Hepatocyte (in vitro differentiated cells): ENCODE measurements around the gene SPX. TPM values are rescaled to one million over a fixed set of nuclear protein-coding genes. Genes with fewer than 3 reads are reported as not detected.

Source experiments
- DNase-seq: peaks from one replicate; pipeline ENCODE4 v3.0.0-alpha.2; 2016; ENCODE audit warnings: low spot score
- H2AFZ ChIP-seq: fragments of 200-600 bp; sonication (generic); 2 replicates; pipeline ENCODE4 v1.6.0; 2016; ENCODE audit warnings: antibody characterized with exemption, mild to moderate bottlenecking
- H3K27ac ChIP-seq: fragments of 200-600 bp; sonication (generic); 2 replicates; pipeline ENCODE4 v1.5.1; 2016; ENCODE audit warnings: mild to moderate bottlenecking
- H3K27me3 ChIP-seq: fragments of 200-600 bp; sonication (generic); 2 replicates; pipeline ENCODE4 v1.6.1; 2016
- H3K36me3 ChIP-seq: fragments of 200-600 bp; sonication (generic); replicated peaks from 2 replicates; pipeline ENCODE4 v1.5.1; 2016; ENCODE audit warnings: low read depth; ENCODE audit not compliant: insufficient read depth
- H3K4me1 ChIP-seq: fragments of 200-600 bp; sonication (generic); 2 replicates; pipeline ENCODE4 v1.5.1; 2016; ENCODE audit warnings: mild to moderate bottlenecking, moderate library complexity; ENCODE audit not compliant: insufficient read depth
- H3K4me2 ChIP-seq: fragments of 200-600 bp; sonication (generic); 2 replicates; pipeline ENCODE4 v1.6.0; 2016
- H3K4me3 ChIP-seq: fragments of 200-600 bp; sonication (generic); 2 replicates; pipeline ENCODE4 v1.5.1; 2016; ENCODE audit warnings: mild to moderate bottlenecking
- H3K79me2 ChIP-seq: fragments of 200-600 bp; sonication (generic); 2 replicates; pipeline ENCODE4 v1.6.0; 2017; ENCODE audit warnings: mild to moderate bottlenecking
- H3K9me2 ChIP-seq: fragments of 200-600 bp; sonication (generic); replicated peaks from 2 replicates; pipeline ENCODE4 v1.6.0; 2017; ENCODE audit warnings: mild to moderate bottlenecking; ENCODE audit not compliant: insufficient read depth
- H3K9me3 ChIP-seq: fragments of 200-600 bp; sonication (generic); 2 replicates; pipeline ENCODE4 v1.5.1; 2016; ENCODE audit warnings: low read depth, mild to moderate bottlenecking
- H4K20me1 ChIP-seq: fragments of 200-600 bp; sonication (generic); 2 replicates; pipeline ENCODE4 v1.6.0; 2016; ENCODE audit warnings: mild to moderate bottlenecking; ENCODE audit not compliant: insufficient read depth, poor library complexity, severe bottlenecking
- CTCF ChIP-seq: fragments of 200-600 bp; sonication (generic); IDR thresholded peaks from 2 replicates; pipeline ENCODE4 v1.5.1; 2016; ENCODE audit warnings: antibody characterized with exemption, mild to moderate bottlenecking; ENCODE audit not compliant: poor library complexity
- EZH2 ChIP-seq: fragments of 200-600 bp; sonication (generic); IDR thresholded peaks from 2 replicates; pipeline ENCODE4 v1.6.1; 2016; ENCODE audit warnings: antibody characterized with exemption, mild to moderate bottlenecking, borderline replicate concordance
- EZH2phosphoT487 ChIP-seq: fragments of 200-600 bp; sonication (generic); IDR thresholded peaks from one replicate; pipeline ENCODE4 v1.6.1; 2018; ENCODE audit warnings: antibody characterized with exemption, mild to moderate bottlenecking, low read depth, moderate library complexity; ENCODE audit not compliant: unreplicated experiment, severe bottlenecking
- WGBS: methylation state at CpG from one replicate; pipeline ENCODE4 v1.1.6; 2016; ENCODE audit warnings: low lambda C conversion rate; ENCODE audit errors: missing lambda C conversion rate; 5-methylcytosine and 5-hydroxymethylcytosine counted together
- polyA plus RNA-seq: library from polyadenylated mRNA; unstranded; fragments of >200 nt; fragmentation: Nextera tagmentation; extraction: Ambion mirVana; gene quantifications from 2 replicates; pipeline ENCODE4 v1.2.1, GENCODE V29; 2016
- total RNA-seq: library from RNA; depleted of rRNA; stranded (reverse); fragments of >200 nt; gene quantifications from 2 replicates; pipeline ENCODE4 v1.2.3, GENCODE V29; 2014

Gene SPX
- total and polyA plus RNA-seq, 2 experiments from 2014 or later, result 0.39 to 0.63 TPM

DNA sequence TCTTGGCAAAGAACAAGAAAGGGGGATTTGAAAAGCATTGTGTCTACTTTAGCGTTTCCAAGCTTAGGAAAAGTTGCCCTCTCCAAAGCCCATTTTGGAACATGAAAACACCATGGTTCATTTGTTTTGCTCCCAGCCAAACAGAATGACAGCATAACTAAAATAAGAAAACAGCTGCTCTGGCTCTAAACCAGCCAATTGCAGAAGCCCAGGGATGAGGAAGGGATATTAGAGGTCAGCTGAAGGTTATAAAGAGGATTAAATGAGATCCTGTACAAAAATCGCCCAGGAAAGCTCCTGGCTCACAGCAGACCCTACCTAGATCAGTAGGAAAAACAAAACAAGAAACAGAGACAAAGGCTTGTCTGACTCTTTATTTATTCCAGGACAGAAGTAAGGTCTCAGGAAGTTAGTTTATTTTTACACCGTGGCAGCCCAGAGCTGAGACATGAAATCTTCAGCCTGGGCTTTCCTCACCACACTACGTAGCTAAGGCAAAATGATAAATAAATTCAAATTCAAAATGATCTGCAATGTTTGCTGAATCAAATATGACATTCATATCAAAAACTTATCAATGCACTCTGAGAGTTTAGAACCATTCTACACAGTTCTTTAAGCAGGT is 25.9 kb downstream of the SPX start:
- no peaks in the 10 kb centered on the region for H3K36me3 ChIP-seq
- no peaks in the 10 kb centered on the region for H3K9me3 ChIP-seq
- H3K4me1 ChIP-seq, result no peaks in the 10 kb centered on the region
- no peak overlapping the region for H3K4me2 ChIP-seq
- WGBS, result 53% methylated on average over 4 of the region's 4 CpGs
- H2AFZ ChIP-seq, result no peak overlapping the region
- no peak overlapping the region for H3K27ac ChIP-seq
- H3K9me2 ChIP-seq, result no peaks in the 10 kb centered on the region
- H3K79me2 ChIP-seq, result no peaks in the 10 kb centered on the region
- H3K4me3 ChIP-seq, result no peak overlapping the region
- no peaks in the 10 kb centered on the region for H3K27me3 ChIP-seq
- TF ChIP-seq EZH2 (no peak), CTCF (no peak), EZH2phosphoT487 (no peak)
- H4K20me1 ChIP-seq, result no peaks in the 10 kb centered on the region
- no peak for DNase-seq

DNA sequence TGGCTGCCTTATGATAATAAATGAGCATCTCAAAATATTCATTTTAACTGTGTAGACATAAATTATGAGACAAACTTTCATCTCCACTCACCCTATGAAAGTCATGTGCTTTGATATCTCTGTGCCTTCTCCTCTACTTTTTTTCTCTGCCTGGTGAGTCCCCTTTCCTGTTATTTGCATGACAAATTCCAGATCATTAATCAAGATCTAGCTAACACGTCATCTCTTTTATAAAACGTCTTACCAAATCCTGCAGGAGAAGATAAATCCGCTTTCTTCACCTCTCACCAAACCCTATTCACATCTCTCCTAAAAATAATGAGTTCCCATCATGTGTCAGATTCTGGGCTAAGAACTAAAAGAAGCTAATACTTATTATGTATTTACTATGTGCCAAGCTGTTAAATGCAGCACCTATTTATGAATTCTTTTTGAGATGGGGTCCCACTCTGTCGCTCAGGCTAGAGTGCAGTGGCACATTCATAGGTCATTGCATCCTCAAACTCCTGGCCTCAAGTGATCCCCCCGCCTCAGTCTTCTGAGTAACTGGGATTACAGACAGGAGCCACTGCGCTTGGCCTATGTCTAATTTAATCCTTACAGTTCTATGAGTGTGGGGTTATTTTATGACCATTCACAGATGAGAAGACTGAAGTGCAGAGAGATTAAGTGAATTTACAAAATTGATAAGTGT is 26.7 kb downstream of the SPX start:
- H3K4me1 ChIP-seq, result no peaks in the 10 kb centered on the region
- no peaks in the 10 kb centered on the region for H3K27me3 ChIP-seq
- no peak overlapping the region for H2AFZ ChIP-seq
- H3K27ac ChIP-seq, result no peak overlapping the region
- H3K4me2 ChIP-seq, result no peak overlapping the region
- no peak for DNase-seq
- H3K9me2 ChIP-seq, result no peaks in the 10 kb centered on the region
- H3K79me2 ChIP-seq, result no peaks in the 10 kb centered on the region
- H3K4me3 ChIP-seq, result no peak overlapping the region
- no peaks in the 10 kb centered on the region for H3K9me3 ChIP-seq
- no peaks in the 10 kb centered on the region for H4K20me1 ChIP-seq
- no peak for TF ChIP-seq EZH2
- no peak for TF ChIP-seq CTCF
- no peak for TF ChIP-seq EZH2phosphoT487
- H3K36me3 ChIP-seq, result no peaks in the 10 kb centered on the region
- WGBS, result 70% methylated on average over 6 of the region's 6 CpGs

GRCh38 chr12:21553329-21553675 is 27.2 kb downstream of the SPX start:
- H4K20me1 ChIP-seq, result no peaks in the 10 kb centered on the region

More at GRCh38 chr12:21553329-21553675, 27.2 kb downstream of the SPX start:
- no peak for TF ChIP-seq EZH2phosphoT487
- no peak for TF ChIP-seq EZH2
- TF ChIP-seq CTCF, result no peak
- no peaks in the 10 kb centered on the region for H3K9me3 ChIP-seq
- H3K4me3 ChIP-seq, result no peak overlapping the region
- no peak overlapping the region for H3K27ac ChIP-seq
- no peak overlapping the region for H3K4me2 ChIP-seq
- no peak overlapping the region for H2AFZ ChIP-seq
- H3K9me2 ChIP-seq, result no peaks in the 10 kb centered on the region
- no peaks in the 10 kb centered on the region for H3K27me3 ChIP-seq
- H3K4me1 ChIP-seq, result no peaks in the 10 kb centered on the region
- no peaks in the 10 kb centered on the region for H3K36me3 ChIP-seq
- no peak for DNase-seq
- H3K79me2 ChIP-seq, result no peaks in the 10 kb centered on the region
